ENCODE measurements around the gene CCDC85B.
"Not testable (repeated sequence)": the region's sequence is repeated elsewhere in the genome, so short reads cannot be mapped to it uniquely, and the experiment has no call there.

CCDC85B gene

GRCh38 chr11:65890324-65891218, at the start of gene CCDC85B:
TSS of gene CCDC85B (plus strand) at chr11:65890673. CDS start at chr11:65890784, 111 bp downstream.
- peak; percentile 97 for DNase-seq (ENCODE audit: low spot score)

GRCh38 chr11:65842144-65842543, 48.3 kb upstream of the CCDC85B start:
- no peak for DNase-seq (ENCODE audit: low spot score)

- DNase-seq (ENCODE audit: low spot score), result no peak
Observed at GRCh38 chr11:65843811-65844210, 46.7 kb upstream of the CCDC85B start.

- DNase-seq (ENCODE audit: low spot score), result no peak
Observed at GRCh38 chr11:65844231-65844872, 46.1 kb upstream of the CCDC85B start.

- no peak for DNase-seq (ENCODE audit: low spot score)
Observed at GRCh38 chr11:65847746-65848145, 42.7 kb upstream of the CCDC85B start.

- DNase-seq (ENCODE audit: low spot score), result not testable (repeated sequence)
Observed at GRCh38 chr11:65848693-65849092, 41.8 kb upstream of the CCDC85B start.

GRCh38 chr11:65849366-65849765, 41.1 kb upstream of the CCDC85B start:
- DNase-seq (ENCODE audit: low spot score), result no peak

- no peak for DNase-seq (ENCODE audit: low spot score)
Observed at GRCh38 chr11:65849771-65850216, 40.7 kb upstream of the CCDC85B start.

- no peak for DNase-seq (ENCODE audit: low spot score)
Observed at GRCh38 chr11:65850217-65851082, 40.0 kb upstream of the CCDC85B start.

- DNase-seq (ENCODE audit: low spot score), result no peak
Observed at GRCh38 chr11:65851083-65851579, 39.3 kb upstream of the CCDC85B start.

GRCh38 chr11:65851811-65852507, 38.5 kb upstream of the CCDC85B start:
- DNase-seq (ENCODE audit: low spot score), result no peak

- DNase-seq (ENCODE audit: low spot score), result no peak
Observed at GRCh38 chr11:65852508-65853245, 37.8 kb upstream of the CCDC85B start.

- no peak for DNase-seq (ENCODE audit: low spot score)
Observed at GRCh38 chr11:65853246-65853979, 37.1 kb upstream of the CCDC85B start.

GRCh38 chr11:65854161-65854592, 36.3 kb upstream of the CCDC85B start:
- no peak for DNase-seq (ENCODE audit: low spot score)

- no peak for DNase-seq (ENCODE audit: low spot score)
Observed at GRCh38 chr11:65854852-65855837, 35.3 kb upstream of the CCDC85B start.

GRCh38 chr11:65855927-65856363, 34.5 kb upstream of the CCDC85B start:
- no peak for DNase-seq (ENCODE audit: low spot score)

GRCh38 chr11:65856689-65857499, 33.6 kb upstream of the CCDC85B start:
- DNase-seq (ENCODE audit: low spot score), result peak; percentile 81

GRCh38 chr11:65857500-65857852, 33.0 kb upstream of the CCDC85B start:
- DNase-seq (ENCODE audit: low spot score), result no peak
